ENCODE results near the gene ZBTB40.

ZBTB40 gene

DNA sequence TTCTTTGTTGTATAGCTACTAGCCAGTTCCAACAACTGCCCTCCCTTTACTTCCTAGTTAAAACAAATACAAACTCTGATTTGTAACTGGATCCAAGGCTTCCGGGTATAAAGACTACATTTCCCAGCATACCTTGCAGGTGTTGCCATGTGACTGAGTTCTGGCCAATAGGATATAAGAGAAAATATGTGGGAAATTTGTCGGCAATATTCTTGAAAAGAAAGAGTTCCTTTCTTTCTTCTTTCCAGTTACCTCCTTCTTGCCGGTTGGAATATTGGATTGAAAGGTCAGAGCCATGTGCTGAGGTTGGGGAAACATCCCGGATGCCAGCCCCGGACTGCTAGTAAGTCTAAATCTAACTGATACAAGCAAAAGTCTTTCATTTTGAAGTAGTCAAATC is 23.0 kb upstream of the ZBTB40 start:
- DNase-seq = peak; percentile 4

GRCh38 chr1:22431965-22432364 is 19.7 kb upstream of the ZBTB40 start:
- no peak for DNase-seq

- DNase-seq = no peak
These were observed 16.9 kb upstream of the ZBTB40 start for GRCh38 chr1:22434717-22435116.

- DNase-seq = no peak
These were observed 14.7 kb upstream of the ZBTB40 start for GRCh38 chr1:22436948-22437347.

DNA sequence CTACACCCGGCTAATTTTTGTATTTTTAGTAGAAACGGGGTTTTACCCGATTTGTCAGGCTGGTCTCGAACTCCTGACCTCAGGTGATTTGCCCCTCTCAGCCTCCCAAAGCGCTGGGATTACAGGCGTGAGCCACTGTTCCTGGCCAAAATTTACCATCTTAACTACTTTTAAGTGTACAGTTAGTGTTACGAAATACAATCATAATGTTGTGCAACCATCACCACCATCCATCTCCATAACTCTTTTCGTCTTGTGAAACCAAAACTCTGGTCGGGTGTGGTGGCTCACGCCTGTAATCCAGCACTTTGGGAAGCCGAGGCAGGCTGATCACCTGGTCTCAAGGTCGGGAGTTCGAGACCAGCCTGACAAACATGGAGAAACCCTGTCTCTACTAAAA is 14.1 kb upstream of the ZBTB40 start:
- no peak for DNase-seq

DNA sequence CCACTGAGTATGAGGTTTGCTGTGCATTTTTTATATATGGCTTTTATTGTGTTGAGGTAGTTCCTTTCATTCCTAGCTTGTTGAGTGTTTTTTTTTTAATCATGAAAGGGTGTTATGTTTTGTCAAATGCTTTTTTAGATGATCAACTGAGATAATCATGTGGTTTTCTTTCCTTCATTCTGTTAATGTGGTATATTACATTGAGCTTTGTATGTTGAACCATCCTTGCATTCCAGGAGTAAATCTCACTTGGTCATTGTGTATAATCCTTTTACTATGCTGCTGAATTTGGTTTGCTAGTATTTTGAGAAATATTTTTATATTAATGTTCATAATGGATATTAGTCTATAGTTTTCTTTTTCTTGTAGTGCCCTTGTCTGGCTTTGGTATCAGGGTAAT is 11.1 kb upstream of the ZBTB40 start:
- no peak for DNase-seq

- DNase-seq = no peak
These were observed 9.3 kb upstream of the ZBTB40 start for GRCh38 chr1:22442212-22442894.

DNA sequence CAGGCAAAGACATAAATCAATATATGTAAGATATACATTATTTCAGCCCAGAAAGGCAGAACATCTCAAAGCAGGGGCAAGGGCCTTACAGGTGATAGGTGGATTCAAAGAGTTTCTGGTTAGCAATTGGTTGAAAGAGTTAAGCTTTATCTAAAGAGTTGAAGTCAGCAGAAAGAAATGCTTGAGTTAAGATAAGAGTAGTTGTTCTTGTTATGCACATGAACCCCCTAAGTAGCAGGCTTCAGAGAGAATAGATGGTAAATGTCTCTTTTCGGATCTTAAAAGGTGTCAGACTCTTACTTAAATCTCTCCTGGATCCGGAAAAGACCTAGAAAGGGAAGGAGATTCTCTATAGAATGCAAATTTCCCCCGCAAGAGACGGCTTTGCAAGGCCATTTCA is 8.3 kb upstream of the ZBTB40 start:
- no peak for DNase-seq

DNA sequence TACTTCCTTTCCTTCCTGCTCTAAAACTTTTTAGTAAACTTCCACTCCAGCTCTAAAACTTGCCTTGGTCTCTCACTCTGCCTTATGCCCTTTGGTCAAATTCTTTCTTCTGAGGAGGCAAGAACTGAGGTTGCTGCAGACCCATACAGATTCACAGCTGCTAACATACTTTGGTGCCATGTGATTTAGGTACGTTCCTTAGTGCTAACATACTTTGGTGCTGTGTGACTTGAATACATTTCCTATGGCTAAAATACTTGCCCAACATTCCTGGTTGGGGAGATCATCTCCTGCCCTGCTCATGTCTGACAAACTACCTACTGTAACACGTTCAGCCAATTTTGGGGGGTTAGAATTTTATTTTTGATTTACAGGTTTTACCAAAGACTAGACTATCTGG is 6.8 kb upstream of the ZBTB40 start:
- no peak for DNase-seq

DNA sequence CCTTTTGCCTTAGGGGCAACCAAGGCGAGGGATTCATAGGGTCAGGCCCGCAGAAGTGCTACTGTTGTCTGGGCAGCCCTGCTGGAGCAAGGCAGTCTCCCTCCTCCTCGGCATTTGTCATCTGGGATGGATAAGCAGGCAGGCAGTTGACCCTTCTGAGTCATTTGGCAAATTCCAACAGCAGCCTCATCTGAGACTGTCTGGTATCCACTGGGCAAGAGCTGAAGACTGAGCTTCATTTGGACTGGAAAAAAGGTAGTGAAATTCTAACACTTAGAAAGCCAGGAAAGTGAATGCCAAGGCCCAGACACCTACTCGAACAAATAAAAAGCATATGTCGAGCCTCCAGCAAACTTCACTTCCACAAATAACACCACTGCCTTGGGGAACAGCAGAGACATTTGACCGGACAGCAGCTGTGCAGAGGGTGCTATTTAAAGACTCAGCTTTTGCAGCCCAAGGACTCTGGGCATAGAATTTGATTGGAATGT is 4.0 kb upstream of the ZBTB40 start:
- no peak for DNase-seq

GRCh38 chr1:22449636-22450035 is 2.0 kb upstream of the ZBTB40 start:
- DNase-seq = no peak

- DNase-seq = no peak
These were observed 1.2 kb upstream of the ZBTB40 start for GRCh38 chr1:22450351-22451021.

DNA sequence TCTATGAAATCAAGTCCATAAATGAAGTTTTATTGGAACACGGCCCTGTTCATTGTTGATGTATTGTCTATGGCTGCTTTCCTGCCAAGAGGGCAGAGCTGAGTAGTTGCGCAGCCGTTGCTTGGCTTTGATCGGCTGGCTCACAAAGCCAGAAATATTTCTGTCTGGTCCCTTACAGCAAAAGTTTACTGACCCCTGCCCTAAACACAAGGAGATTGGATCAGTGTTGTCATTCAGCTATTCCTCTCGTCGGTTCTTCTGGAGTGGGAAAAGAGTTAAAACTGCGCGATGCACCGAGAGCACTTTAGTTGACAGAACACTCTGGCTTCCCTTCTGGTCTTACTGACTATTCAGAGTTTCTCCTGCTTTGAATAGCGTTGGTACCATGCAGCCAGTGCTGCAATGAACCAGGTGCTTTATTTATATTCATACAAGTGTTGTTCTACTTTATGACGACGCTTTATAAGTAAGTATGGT is 868 bp downstream of the ZBTB40 start:
- DNase-seq = peak; percentile 57

- no peak for DNase-seq
These were observed 1.5 kb downstream of the ZBTB40 start for GRCh38 chr1:22453181-22453580.

- no peak for DNase-seq
These were observed 2.9 kb downstream of the ZBTB40 start for GRCh38 chr1:22454476-22455056.

GRCh38 chr1:22457345-22457744 is 5.7 kb downstream of the ZBTB40 start:
- DNase-seq = no peak

DNA sequence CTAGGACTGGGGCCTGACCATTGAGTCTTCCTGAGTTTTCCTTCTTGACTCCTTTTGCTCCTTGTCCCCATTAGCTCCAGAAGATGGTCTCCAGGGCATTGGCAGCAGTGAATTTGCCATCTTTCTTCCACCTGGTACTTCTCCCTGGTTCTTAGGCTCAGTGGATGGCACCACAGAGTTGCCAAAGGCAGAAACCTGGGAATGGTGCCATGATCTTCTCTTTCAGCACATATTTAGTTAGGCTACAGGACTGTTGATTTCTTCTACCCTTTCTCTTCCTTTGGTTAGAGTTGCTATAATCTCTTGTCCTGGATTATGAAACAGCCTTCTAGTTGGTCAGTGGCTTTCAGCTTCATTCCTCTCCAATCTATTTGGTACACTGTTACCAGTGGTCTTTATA is 6.2 kb downstream of the ZBTB40 start:
- DNase-seq = no peak

DNA sequence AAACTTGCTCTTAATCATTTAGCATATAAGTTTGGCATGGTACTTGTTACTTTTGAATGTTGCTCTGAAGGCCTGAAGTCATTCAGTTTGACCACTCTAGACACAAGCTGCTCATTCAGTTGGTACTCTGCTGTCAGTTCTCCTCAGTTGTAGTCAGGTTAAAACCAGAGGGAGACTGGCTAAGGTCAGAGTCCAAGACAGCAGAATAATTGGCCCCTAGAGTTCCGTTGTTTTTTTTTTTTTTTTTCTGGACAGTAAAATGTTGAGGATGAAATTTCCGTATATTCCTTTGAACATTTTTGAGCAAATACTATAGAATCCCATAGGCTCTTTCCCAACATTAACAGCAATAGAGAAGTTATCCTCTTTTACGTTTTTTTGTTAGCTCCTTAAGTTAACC is 9.4 kb downstream of the ZBTB40 start:
- no peak for DNase-seq

DNA sequence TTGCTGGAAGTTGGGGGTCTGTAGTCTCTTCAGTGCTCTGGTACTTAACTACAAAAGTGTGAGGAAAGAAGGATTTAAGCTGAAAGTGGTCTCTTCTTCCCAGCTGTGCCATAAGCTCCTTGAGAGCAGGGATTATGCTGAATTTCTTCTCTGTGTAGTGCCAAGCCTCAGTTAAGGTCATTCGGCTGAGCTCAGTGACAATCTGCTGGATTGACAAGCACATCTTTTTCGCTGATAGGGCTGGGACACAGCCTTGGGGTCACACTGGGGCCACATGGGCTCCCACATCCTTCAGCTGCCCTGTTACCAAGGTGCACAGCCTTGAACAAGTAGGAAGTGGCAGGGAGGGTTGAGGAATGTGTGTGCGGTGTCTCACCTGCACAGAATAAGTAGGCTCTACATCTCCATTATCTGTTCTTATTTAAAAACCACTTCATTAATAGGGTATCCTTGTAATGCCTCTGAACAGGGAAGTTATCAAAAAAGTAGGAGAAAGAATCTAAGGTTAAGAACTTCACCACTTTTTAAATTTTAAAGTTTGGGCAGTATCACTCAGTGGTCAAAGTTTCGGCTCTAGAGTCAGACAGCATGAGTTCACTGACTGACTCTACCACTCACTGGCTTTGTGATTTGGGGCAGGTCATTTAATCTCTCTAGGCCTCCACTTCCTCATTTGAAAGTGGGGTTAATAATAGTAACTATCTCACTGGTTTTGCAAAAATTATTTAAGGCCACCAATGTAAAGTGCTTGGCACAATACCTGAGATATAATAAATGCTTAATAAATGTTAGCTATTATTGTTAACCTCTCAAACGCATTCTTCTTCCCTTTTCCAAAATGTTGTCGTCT is 10.3 kb downstream of the ZBTB40 start:
- no peak for DNase-seq

DNA sequence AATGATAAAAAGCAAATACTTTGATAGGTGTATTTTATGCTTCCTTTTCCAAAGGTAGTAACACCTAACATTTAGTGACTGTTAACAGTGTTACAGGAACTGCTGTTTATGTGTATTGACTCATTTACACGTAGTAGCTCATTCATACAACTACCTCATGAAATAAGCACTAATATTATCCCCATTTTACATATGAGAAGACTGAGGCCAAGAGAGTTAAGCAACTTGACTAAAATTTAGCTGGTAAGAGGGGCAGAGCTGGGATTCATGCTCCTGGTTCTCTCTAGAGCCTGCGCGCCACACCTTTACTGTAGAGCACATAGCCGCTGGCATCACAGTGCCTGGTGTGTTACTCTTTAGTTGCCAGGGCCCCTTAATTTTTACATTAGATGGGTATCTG is 11.3 kb downstream of the ZBTB40 start:
- no peak for DNase-seq

GRCh38 chr1:22465015-22465565 is 13.4 kb downstream of the ZBTB40 start:
- no peak for DNase-seq

DNA sequence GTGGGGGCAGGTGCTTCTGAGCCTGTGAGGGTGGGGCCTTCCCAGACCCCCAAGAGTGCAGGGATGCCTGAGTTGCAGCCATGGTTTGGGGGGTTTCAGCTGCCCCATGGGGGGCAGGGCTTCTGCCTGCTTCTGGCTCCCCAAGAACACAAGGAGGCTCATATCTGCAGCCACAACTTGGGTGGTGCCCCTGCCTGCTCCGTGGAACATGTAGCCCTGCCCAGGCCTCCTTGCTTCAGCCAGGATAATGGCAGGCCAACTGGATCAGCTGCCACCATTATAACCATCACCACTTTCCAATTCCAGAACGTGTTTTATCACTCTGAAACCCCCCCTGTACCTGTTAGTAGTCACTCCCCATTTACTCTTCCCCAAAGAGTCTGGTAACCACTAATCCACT is 14.0 kb downstream of the ZBTB40 start:
- DNase-seq = no peak

DNA sequence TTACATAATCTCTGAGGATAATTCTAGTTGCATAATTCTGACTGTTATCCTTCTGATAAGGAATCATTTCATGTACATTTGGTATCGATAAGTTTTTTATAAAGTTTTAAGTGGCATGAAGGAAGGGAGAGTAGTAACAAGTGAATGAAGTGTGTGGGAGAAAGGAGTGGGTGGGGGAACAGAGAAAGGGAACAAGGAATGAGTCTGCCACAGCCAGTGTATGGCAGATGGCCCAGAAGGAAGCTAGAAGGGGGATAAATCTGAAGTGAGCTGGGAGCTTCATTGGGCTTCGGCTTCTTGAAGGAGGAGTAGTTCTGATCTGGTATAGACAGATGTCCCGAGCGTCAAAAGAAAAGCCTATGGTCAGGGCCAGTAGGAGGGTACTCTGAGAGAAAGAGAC is 18.6 kb downstream of the ZBTB40 start:
- no peak for DNase-seq

Measured in KG1 (cell line).